ENCODE results near the gene FBLN2. TPM values are rescaled to one million over a fixed set of nuclear protein-coding genes. Genes with fewer than 3 reads are reported as not detected.

FBLN2 gene
- polyA plus RNA-seq, 1 donor (not counting 4 experiments of a cell fraction or from before 2014, with no cell fraction given), result 0.72 TPM

GRCh38 chr3:13533885-13534301, 15.0 kb upstream of the FBLN2 start:
- TF ChIP-seq, protein P1, sequence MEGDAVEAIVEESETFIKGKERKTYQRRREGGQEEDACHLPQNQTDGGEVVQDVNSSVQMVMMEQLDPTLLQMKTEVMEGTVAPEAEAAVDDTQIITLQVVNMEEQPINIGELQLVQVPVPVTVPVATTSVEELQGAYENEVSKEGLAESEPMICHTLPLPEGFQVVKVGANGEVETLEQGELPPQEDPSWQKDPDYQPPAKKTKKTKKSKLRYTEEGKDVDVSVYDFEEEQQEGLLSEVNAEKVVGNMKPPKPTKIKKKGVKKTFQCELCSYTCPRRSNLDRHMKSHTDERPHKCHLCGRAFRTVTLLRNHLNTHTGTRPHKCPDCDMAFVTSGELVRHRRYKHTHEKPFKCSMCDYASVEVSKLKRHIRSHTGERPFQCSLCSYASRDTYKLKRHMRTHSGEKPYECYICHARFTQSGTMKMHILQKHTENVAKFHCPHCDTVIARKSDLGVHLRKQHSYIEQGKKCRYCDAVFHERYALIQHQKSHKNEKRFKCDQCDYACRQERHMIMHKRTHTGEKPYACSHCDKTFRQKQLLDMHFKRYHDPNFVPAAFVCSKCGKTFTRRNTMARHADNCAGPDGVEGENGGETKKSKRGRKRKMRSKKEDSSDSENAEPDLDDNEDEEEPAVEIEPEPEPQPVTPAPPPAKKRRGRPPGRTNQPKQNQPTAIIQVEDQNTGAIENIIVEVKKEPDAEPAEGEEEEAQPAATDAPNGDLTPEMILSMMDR (optimal IDR thresholded peaks at IDR 0.05 in 1 of 3, IDR thresholded peaks at IDR 0.05 in 1 of 3, conservative IDR thresholded peaks at IDR 0.05 in 1 of 3; ENCODE audit: extremely low read depth in 1 of 3, insufficient read depth in 2 of 3, low read length in 3 of 3), result no peak
- Histone ChIP-seq H3K27me3 (ENCODE audit: control insufficient read depth, extremely low read depth, insufficient read depth, low read length) (no peaks in the 10 kb centered on the region), H3K4me1 (ENCODE audit: control insufficient read depth, extremely low read depth, insufficient read depth, low read length) (peaks cover 46% of the 10 kb centered on the region), H3K4me2 (ENCODE audit: control insufficient read depth, extremely low read depth, insufficient read depth, low read depth, low read length) (peak overlapping the region; percentile 23), H4K20me1 (ENCODE audit: control insufficient read depth, extremely low read depth, insufficient read depth, low read length) (no peaks in the 10 kb centered on the region), H3K36me3 (ENCODE audit: control insufficient read depth in 2 of 2, extremely low read depth in 1 of 2, insufficient read depth in 2 of 2, low read length in 2 of 2) (no peaks in the 10 kb centered on the region), H3K4me3 (ENCODE audit: control insufficient read depth in 2 of 3, extremely low read depth in 1 of 3, insufficient read depth in 2 of 3, low read depth in 1 of 3, low read length in 3 of 3) (no peak overlapping the region), H3K27ac (ENCODE audit: control insufficient read depth, insufficient read depth, low read length) (no peak overlapping the region), H3K79me2 (ENCODE audit: control insufficient read depth, insufficient read depth, low read length) (no peaks in the 10 kb centered on the region), H3K9me3 (ENCODE audit: control insufficient read depth, low read depth, low read length) (no peaks in the 10 kb centered on the region), H3K9me1 (ENCODE audit: control insufficient read depth, extremely low read depth, insufficient read depth, low read length) (no peaks in the 10 kb centered on the region), H2AFZ (ENCODE audit: control insufficient read depth, low read length) (no peak overlapping the region), H3K9ac (ENCODE audit: control insufficient read depth, extremely low read depth, insufficient read depth, low read length) (no peak overlapping the region)
- dilution Hi-C loops (cut with MboI; ENCODE audit: extremely low pct_ligation_motif_present, low sequenced_read_pairs), result no loop called here
- DNase-seq (ENCODE audit: low read depth, low spot score) (no peak), FAIRE-seq (no peak)

DNA sequence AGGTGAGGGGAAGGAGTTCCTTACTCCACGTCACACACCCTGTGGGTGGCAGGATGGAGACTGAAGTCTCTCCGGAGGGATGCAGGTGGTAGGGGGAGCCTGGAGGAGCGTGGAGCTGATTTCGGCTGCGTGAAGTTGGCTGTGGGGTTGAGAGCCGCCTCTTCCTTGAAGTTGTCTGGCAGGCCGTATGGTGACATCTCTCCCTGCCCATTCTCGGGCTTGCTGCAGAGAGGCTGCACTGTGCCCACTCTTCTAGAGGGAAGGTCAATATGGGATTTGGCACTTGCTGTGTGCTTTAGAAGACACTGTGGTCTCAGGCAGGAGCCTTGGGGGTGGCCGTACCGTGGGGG, 13.4 kb upstream of the FBLN2 start:
- no peaks in the 10 kb centered on the region for H3K9me3 ChIP-seq (ENCODE audit: control insufficient read depth, low read depth, low read length)
- no peaks in the 10 kb centered on the region for H3K27me3 ChIP-seq (ENCODE audit: control insufficient read depth, extremely low read depth, insufficient read depth, low read length)
- no peak overlapping the region for H3K9ac ChIP-seq (ENCODE audit: control insufficient read depth, extremely low read depth, insufficient read depth, low read length)

More for the DNA sequence above, 13.4 kb upstream of the FBLN2 start:
- Histone ChIP-seq H3K4me1 (ENCODE audit: control insufficient read depth, extremely low read depth, insufficient read depth, low read length) (peaks cover 43% of the 10 kb centered on the region), H2AFZ (ENCODE audit: control insufficient read depth, low read length) (no peak overlapping the region), H3K4me2 (ENCODE audit: control insufficient read depth, extremely low read depth, insufficient read depth, low read depth, low read length) (no peak overlapping the region), H4K20me1 (ENCODE audit: control insufficient read depth, extremely low read depth, insufficient read depth, low read length) (no peaks in the 10 kb centered on the region), H3K9me1 (ENCODE audit: control insufficient read depth, extremely low read depth, insufficient read depth, low read length) (no peaks in the 10 kb centered on the region), H3K4me3 (ENCODE audit: control insufficient read depth in 2 of 3, extremely low read depth in 1 of 3, insufficient read depth in 2 of 3, low read depth in 1 of 3, low read length in 3 of 3) (no peak overlapping the region), H3K36me3 (ENCODE audit: control insufficient read depth in 2 of 2, extremely low read depth in 1 of 2, insufficient read depth in 2 of 2, low read length in 2 of 2) (no peaks in the 10 kb centered on the region), H3K79me2 (ENCODE audit: control insufficient read depth, insufficient read depth, low read length) (no peaks in the 10 kb centered on the region), H3K27ac (ENCODE audit: control insufficient read depth, insufficient read depth, low read length) (no peak overlapping the region)
- dilution Hi-C loops (cut with MboI; ENCODE audit: extremely low pct_ligation_motif_present, low sequenced_read_pairs), result no loop called here
- TF ChIP-seq EZH2 (IDR thresholded peaks at IDR 0.05; ENCODE audit: low read length), result no peak
- TF ChIP-seq, protein P1 (optimal IDR thresholded peaks at IDR 0.05 in 1 of 3, IDR thresholded peaks at IDR 0.05 in 1 of 3, conservative IDR thresholded peaks at IDR 0.05 in 1 of 3; ENCODE audit: extremely low read depth in 1 of 3, insufficient read depth in 2 of 3, low read length in 3 of 3), result no peak
- no peak for DNase-seq (ENCODE audit: low read depth, low spot score)
- FAIRE-seq, result no peak

Data from keratinocyte (primary cell).